GM12872 (cell line): Measurements from ENCODE around the gene ACOXL.

ENCODE experiments used
- TF ChIP-seq, protein P1 (sequence below): IDR thresholded peaks from 3 replicates; pipeline ENCODE4 v1.5.1; 2011; ENCODE audit warnings: low read depth, mild to moderate bottlenecking, low read length, moderate library complexity; ENCODE audit not compliant: insufficient read depth

Gene ACOXL

DNA sequence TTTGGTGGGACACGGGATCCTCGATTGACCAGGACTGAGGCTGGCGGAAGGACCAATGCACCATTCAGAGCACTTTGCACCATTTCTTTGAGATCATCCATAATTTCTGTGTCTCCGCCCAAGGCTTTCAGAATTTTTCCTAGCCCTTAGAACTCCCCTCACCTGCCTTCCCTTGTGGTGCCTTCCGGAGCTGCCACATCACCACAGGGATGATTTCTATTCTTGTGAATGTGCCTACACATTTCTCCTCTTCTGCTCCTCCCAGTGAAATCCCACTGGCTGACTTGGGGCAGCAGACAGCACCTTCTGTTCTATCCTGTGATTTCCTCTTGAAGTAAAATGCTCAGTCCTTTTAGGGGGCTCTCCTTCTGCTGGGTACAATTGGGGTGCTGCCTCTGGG, 11.2 kb downstream of the ACOXL start:
- TF ChIP-seq, protein P1, sequence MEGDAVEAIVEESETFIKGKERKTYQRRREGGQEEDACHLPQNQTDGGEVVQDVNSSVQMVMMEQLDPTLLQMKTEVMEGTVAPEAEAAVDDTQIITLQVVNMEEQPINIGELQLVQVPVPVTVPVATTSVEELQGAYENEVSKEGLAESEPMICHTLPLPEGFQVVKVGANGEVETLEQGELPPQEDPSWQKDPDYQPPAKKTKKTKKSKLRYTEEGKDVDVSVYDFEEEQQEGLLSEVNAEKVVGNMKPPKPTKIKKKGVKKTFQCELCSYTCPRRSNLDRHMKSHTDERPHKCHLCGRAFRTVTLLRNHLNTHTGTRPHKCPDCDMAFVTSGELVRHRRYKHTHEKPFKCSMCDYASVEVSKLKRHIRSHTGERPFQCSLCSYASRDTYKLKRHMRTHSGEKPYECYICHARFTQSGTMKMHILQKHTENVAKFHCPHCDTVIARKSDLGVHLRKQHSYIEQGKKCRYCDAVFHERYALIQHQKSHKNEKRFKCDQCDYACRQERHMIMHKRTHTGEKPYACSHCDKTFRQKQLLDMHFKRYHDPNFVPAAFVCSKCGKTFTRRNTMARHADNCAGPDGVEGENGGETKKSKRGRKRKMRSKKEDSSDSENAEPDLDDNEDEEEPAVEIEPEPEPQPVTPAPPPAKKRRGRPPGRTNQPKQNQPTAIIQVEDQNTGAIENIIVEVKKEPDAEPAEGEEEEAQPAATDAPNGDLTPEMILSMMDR = no peak

DNA sequence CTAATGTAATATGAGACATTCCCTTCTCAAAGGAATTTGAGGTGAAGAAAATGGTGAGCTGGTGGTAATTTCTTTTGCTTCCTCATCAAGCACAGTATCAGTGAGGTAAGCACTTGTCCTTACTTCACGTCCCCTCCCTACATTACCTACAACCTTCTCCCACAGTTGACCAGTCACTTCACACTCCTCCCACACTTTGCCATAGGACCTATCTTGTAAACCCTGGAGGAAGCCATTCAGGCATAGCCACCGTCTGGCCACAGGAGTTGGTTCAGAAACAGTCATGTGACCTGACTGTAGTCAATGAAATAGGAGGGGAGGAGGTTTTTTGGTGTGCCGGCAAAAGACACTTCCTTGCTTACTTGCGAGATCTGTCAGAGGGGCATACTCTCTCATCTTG, 12.1 kb downstream of the ACOXL start:
- TF ChIP-seq, protein P1 = no peak

DNA sequence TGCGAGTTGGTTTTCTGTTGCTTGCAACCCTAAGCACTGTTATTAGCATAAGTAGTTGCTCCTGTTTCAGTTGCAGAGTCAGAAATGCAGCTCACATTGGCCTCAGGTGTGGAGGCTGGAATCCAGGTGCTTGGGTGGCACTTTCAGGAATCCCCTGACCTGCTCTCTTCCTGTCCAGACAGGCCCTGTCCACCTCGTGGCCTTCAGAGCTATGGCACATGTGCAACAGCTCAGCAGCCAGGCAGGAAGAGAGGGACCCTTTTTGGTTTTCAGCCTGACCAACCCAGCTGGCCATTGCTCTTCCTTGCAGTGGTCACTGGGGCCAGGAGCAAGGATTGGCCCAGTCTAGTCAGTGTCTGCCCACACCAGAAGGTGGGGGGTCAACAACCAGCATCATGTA, 12.7 kb downstream of the ACOXL start:
- TF ChIP-seq, protein P1 = no peak

DNA sequence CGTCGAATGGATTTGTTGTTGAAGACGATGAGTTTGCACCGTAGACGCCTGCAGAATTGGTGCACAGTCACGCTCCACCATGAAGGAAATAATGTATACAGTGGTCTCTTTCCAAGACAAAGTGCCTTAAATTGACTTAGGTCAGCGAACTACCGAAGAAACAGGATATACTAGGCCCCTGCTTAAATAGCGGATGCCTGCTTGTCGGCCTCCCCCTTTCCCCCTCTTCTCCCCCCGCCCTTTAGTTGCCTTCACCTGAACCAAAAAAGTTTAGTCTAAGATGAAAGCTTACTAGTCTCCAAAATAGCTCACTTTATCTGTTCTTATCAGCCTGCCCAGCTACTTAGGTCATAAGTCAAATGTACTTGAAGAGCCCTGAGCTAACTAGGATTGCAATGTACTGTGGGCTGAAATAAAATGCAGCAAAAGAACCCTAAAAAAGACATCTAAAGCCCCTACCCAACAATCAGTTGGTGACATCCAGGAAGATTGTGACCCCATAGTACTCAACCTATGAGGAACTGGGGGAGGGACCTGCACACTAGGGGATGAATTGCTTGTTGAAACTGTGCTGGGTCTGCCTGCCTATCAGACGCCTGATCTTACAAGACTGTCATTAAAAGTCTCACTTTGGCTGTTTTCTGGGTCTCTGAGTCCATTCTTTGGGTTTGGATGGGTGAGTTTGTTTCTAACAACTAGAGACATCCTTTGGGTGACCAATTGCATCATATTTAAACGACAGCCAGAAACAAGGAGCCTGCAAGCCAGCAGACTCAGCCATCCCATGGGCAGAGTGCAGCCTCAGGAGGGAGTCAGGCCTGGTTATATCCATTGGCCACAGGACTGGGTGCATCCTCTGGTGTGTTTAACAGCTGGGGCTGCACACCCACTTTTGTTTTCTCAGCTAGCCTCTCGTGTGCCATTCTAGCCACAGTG, 14.5 kb downstream of the ACOXL start:
- TF ChIP-seq, protein P1 = no peak

DNA sequence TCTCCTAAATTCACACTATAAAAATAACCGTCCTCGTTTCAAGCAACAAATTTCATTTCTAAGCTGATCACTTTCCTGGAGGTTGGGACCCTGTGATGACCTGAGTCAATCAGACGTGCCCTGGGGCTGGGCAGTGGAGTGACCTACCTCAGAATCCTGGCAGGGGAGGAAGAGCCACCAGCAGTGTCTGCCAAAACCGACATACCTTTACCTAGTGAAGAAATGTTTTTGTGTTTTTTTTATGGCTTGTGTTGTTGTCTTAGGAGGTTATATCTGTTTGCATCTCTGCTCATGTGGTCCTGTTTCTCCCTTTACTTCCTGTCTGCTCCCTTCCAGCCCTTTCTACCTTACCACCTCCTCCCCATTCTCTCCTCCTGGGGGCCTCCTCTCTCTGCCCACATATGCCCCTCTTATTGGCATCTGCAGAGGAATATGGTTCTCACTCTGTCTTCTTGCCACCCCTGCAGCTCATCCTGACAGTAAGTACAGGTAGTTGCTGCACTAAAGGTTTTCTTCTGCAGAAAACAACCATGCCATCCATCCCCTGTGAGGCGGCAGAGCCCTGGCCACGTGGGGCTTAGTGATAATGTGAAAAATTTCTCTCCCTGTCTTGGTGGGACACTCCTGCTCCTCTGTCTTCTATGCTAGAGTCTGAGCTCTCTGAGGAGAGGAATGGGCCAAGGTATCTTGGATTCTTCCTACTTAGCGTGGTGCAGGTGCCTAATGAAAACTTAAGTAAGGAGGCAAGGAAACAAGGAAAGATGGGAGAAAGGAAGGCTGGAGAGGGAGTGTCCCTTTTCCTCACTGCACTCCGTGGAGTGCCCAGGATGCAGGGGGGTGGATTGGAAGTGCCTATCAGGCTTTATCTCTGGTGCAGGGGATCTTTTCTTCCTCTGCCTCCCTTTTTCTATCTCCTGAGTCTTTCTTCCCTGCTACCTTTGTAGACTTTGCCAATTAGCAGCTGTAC, 15.4 kb downstream of the ACOXL start:
- TF ChIP-seq, protein P1 = no peak

DNA sequence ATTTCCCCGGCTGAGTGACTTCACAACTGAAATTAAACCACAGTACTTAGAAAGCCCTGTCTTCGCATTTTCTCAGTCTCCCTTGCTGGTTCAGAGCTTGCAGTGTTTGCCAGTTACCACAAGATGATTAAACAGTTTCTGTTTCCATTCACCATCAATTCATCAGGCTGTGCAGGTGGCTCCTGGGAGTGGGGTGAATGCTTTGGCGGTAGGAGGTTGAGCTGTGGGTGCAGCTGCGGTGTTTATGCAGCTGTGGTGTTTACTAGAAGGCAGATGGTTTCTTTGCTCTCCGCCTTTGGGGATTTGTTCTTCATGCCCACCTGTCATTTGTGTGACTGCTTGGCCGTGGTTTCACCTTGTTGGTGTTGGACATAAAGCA, 16.1 kb downstream of the ACOXL start:
- TF ChIP-seq, protein P1 = peak; percentile 26; the same call in 1 of the 3 replicates

DNA sequence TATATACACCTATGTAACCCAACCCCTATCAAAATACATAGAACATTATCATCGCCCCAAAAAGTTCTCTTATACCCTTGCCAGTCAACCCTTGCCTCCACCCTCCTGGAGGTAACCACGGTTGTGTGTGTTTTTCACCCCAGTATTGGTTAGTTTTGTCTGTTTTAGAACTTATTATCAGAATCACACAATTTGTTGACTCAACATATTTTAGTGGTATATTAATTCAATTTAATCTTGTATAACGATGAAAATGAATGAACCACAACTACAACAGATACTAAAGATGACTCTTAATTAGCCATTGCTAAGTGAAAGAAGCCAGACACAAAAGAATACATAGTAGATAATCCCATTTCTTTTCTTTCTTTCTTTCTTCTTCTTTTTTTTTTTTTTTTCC, 19.3 kb downstream of the ACOXL start:
- TF ChIP-seq, protein P1 = no peak
